HepG2 (cell line): ENCODE data around the gene AFF1. TPM values are rescaled to one million over a fixed set of nuclear protein-coding genes. Genes with fewer than 3 reads are reported as not detected.
A peak's percentile ranks its signal among the peaks of the same experiment; 100 is the strongest.

Source experiments
- ATAC-seq: fragments of 200-7000 bp; cut with Tn5 transposase; 3 replicates; pipeline ENCODE4 v1.9.1; 2020; ENCODE audit warnings: mild to moderate bottlenecking, moderate library complexity
- BruUV-seq: library from RNA; stranded (reverse); fragments of 400-500 nt; replicated peaks from 2 replicates; lab custom pipeline; 2021; lab: Mats Ljungman, UMichigan
- CTCF ChIA-PET: fragments of 300-600 bp; formaldehyde crosslinking; extraction: SDS; loops from one replicate; lab custom pipeline; 2021; ENCODE audit warnings: low total read pairs, inconsistent platforms, low intra/inter-chr PET ratio; lab: Yijun Ruan, JAX
- POLR2A ChIA-PET: fragments of 350-600 bp; sonication (Branson Sonifier 250); formaldehyde crosslinking; loops from one replicate; lab custom pipeline; 2020; ENCODE audit warnings: antibody characterized with exemption, inconsistent platforms; lab: Yijun Ruan, JAX
- DNase-seq: peaks from one replicate; pipeline ENCODE4 v3.0.0-alpha.2; 2015; ENCODE audit warnings: low spot score
- FAIRE-seq: peaks from 3 replicates; lab custom pipeline; 2011; peaks lifted over from hg19 to GRCh38; lab: Jason Lieb, UNC
- H2AFZ ChIP-seq: one replicate; pipeline ENCODE4 v1.6.1; 2011; ENCODE audit warnings: low read length, inconsistent platforms
- H3K27ac ChIP-seq: fragments of 300-600 bp; 3 replicates; pipeline ENCODE4 v1.8.0; 2011; ENCODE audit warnings: mixed run types, mild to moderate bottlenecking, mixed read lengths, low read length, inconsistent platforms; ENCODE audit not compliant: insufficient read depth; ENCODE audit errors: extremely low read length
- H3K27me3 ChIP-seq, 2 experiments: fragments of 200-600 bp in 1 of 2; 2 replicates in 1 of 2; 3 replicates in 1 of 2; pipeline versions ENCODE4 v1.6.0 to v1.8.0; 2011; ENCODE audit warnings: low read length in 2 of 2, mild to moderate bottlenecking in 2 of 2, moderate library complexity in 2 of 2, inconsistent platforms in 1 of 2; ENCODE audit not compliant: insufficient read depth in 2 of 2, control insufficient read depth in 1 of 2
- H3K36me3 ChIP-seq, 2 experiments: fragments of 200-600 bp in 1 of 2; replicated peaks in 1 of 2; 2 replicates in 1 of 2; 3 replicates in 1 of 2; pipeline versions ENCODE4 v1.5.1 to v1.8.0; 2011; ENCODE audit warnings: low read length in 2 of 2, inconsistent platforms in 1 of 2; ENCODE audit not compliant: insufficient read depth in 2 of 2, control insufficient read depth in 1 of 2
- H3K4me1 ChIP-seq: 2 replicates; pipeline ENCODE4 v1.5.1; 2012; ENCODE audit warnings: low read length, inconsistent platforms; ENCODE audit not compliant: insufficient read depth
- H3K4me2 ChIP-seq: 2 replicates; pipeline ENCODE4 v1.6.0; 2011; ENCODE audit warnings: low read depth, low read length, inconsistent platforms
- H3K4me3 ChIP-seq, 3 experiments: fragments of 200-600 bp in 1 of 3; sonication (generic), shearing (Covaris generic) in 1 of 3; replicated peaks in 1 of 3; 2 replicates each; pipeline ENCODE4 v1.5.1; 2011 to 2016; ENCODE audit warnings: low read length in 3 of 3, inconsistent platforms in 2 of 3, low read depth in 2 of 3, mild to moderate bottlenecking in 2 of 3, control low read depth in 1 of 3, mixed read lengths in 1 of 3; ENCODE audit not compliant: insufficient read depth in 1 of 3
- H3K79me2 ChIP-seq: one replicate; pipeline ENCODE4 v1.6.1; 2011; ENCODE audit warnings: low read length, inconsistent platforms; ENCODE audit not compliant: insufficient read depth
- H3K9ac ChIP-seq: 2 replicates; pipeline ENCODE4 v1.6.0; 2011; ENCODE audit warnings: mild to moderate bottlenecking, low read depth, low read length, inconsistent platforms; ENCODE audit not compliant: insufficient read depth
- H3K9me3 ChIP-seq: 2 replicates; pipeline ENCODE4 v1.5.1; 2012; ENCODE audit warnings: mild to moderate bottlenecking, low read length
- H4K20me1 ChIP-seq: 2 replicates; pipeline ENCODE4 v1.6.0; 2011; ENCODE audit warnings: inconsistent platforms, mild to moderate bottlenecking, low read length, moderate library complexity; ENCODE audit not compliant: insufficient read depth
- GFI1 ChIP-seq: sonication (generic); formaldehyde crosslinking; IDR thresholded peaks from 2 replicates; pipeline ENCODE4 v1.5.0; 2020; ENCODE audit warnings: missing genetic modification reagents, mild to moderate bottlenecking, borderline replicate concordance
- KDM5B ChIP-seq: sonication (generic); formaldehyde crosslinking; IDR thresholded peaks from 2 replicates; pipeline ENCODE4 v1.4.0; 2020; ENCODE audit warnings: missing genetic modification reagents, mild to moderate bottlenecking, borderline replicate concordance
- POGZ ChIP-seq: sonication (generic); formaldehyde crosslinking; IDR thresholded peaks from 2 replicates; pipeline ENCODE4 v1.4.0; 2020; ENCODE audit warnings: mild to moderate bottlenecking, missing genetic modification reagents
- POLR2G ChIP-seq: fragments of 200-400 bp; formaldehyde crosslinking; IDR thresholded peaks from 2 replicates; pipeline ENCODE4 v1.6.1; 2018; ENCODE audit warnings: mild to moderate bottlenecking, low read depth, low read length, moderate library complexity
- RFX3 ChIP-seq: IDR thresholded peaks from 2 replicates; pipeline ENCODE4 v1.6.1; 2016; ENCODE audit warnings: missing biosample characterization, missing genetic modification reagents
- SMAD3 ChIP-seq: sonication (generic); formaldehyde crosslinking; IDR thresholded peaks from 2 replicates; pipeline ENCODE4 v1.4.0; 2020; ENCODE audit warnings: missing genetic modification reagents
- SRF ChIP-seq: IDR thresholded peaks from 2 replicates; pipeline ENCODE4 v1.6.1; 2011; ENCODE audit warnings: mild to moderate bottlenecking, low read depth, low read length, moderate library complexity
- ZNF230 ChIP-seq: sonication (generic); formaldehyde crosslinking; IDR thresholded peaks from 2 replicates; pipeline ENCODE4 v1.4.0; 2020; ENCODE audit warnings: mild to moderate bottlenecking, missing genetic modification reagents
- ZNF687 ChIP-seq: sonication (generic); formaldehyde crosslinking; IDR thresholded peaks from 2 replicates; pipeline ENCODE4 v1.5.1; 2020; ENCODE audit warnings: mild to moderate bottlenecking, missing genetic modification reagents, moderate library complexity
- ZNF720 ChIP-seq: sonication (generic); formaldehyde crosslinking; IDR thresholded peaks from 2 replicates; pipeline ENCODE4 v1.4.0; 2020; ENCODE audit warnings: missing genetic modification reagents
- ZSCAN5A ChIP-seq: sonication (generic); formaldehyde crosslinking; IDR thresholded peaks from 2 replicates; pipeline ENCODE4 v1.8.0; 2022; ENCODE audit warnings: mild to moderate bottlenecking, missing genetic modification reagents, borderline replicate concordance
- ZZZ3 ChIP-seq: sonication (generic); formaldehyde crosslinking; IDR thresholded peaks from 2 replicates; pipeline ENCODE4 v1.4.0; 2020; ENCODE audit warnings: missing genetic modification reagents, mild to moderate bottlenecking, borderline replicate concordance
- WGBS: methylation state at CpG from one replicate; pipeline ENCODE4 v1.1.6; 2017; ENCODE audit warnings: low lambda C conversion rate; 5-methylcytosine and 5-hydroxymethylcytosine counted together
- in situ Hi-C: cut with HindIII; loops from 2 replicates; pipeline ENCODE4 v1.10.0; 2017; ENCODE audit warnings: low pct_unique_long_range_greater_than_20kb; ENCODE audit not compliant: extremely low pct_ligation_motif_present
- intact Hi-C: fragments of 100-400 bp; cut with micrococcal nuclease; formaldehyde crosslinking; loops from one replicate; pipeline ENCODE4 v1.10.0; 2022; ENCODE audit not compliant: unreplicated experiment
- polyA plus RNA-seq, 8 experiments: library from polyadenylated mRNA; depleted of rRNA in 3 of 8; stranded (reverse) in 7 of 8; unstranded in 1 of 8; fragments of >200 nt; fragmentation: Illumina TruSeq in 4 of 8; extraction: Trizol in 4 of 8; gene quantifications; 2 replicates each; pipeline versions ENCODE4 v1.2.1 to v1.2.3, GENCODE V29; 2011 to 2016; ENCODE audit warnings: low read depth in 4 of 8, missing spikeins in 1 of 8, mixed read lengths in 1 of 8; ENCODE audit not compliant: insufficient read depth in 1 of 8
- total RNA-seq, 5 experiments: library from RNA; depleted of rRNA; stranded (reverse); fragments of >200 nt; fragmentation: Illumina TruSeq; extraction: Trizol; gene quantifications; 2 replicates each; pipeline ENCODE4 v1.2.3, GENCODE V29; 2016; ENCODE audit warnings: low read depth in 1 of 5

AFF1 gene
- total and polyA plus RNA-seq, 2 of the 13 experiments (the other 11 are each of a cell fraction or from before 2014, with no cell fraction given): 15.5 to 15.9 TPM

GRCh38 chr4:87117051-87117731 is 182.4 kb downstream of the AFF1 start:
- H2AFZ ChIP-seq: no peak overlapping the region
- no peaks in the 10 kb centered on the region for H3K9me3 ChIP-seq
- FAIRE-seq (no peak), DNase-seq (peak; percentile 48), ATAC-seq (peak; percentile 32; the same call in 2 of the 3 replicates)
- peaks cover 3% of the 10 kb centered on the region for H3K79me2 ChIP-seq
- BruUV-seq: no TSS peak
- H3K27ac ChIP-seq: no peak overlapping the region
- no peak for TF ChIP-seq POLR2G
- no peak for TF ChIP-seq ZZZ3 (CRISPR knock-in tag)
- no peak for TF ChIP-seq ZNF230 (CRISPR knock-in tag)
- no peak for TF ChIP-seq ZSCAN5A (CRISPR knock-in tag)
- no peak for TF ChIP-seq RFX3 (CRISPR knock-in tag)
- TF ChIP-seq SRF: no peak
- no peak for TF ChIP-seq POGZ (CRISPR knock-in tag)
- in situ Hi-C loops: no loop called here
- H4K20me1 ChIP-seq: no peaks in the 10 kb centered on the region
- H3K4me1 ChIP-seq: peaks cover 34% of the 10 kb centered on the region
- H3K36me3 ChIP-seq: peaks cover 20 to 71% of the 10 kb centered on the region in 2 experiments
- H3K9ac ChIP-seq: no peak overlapping the region
- ChIA-PET CTCF (no interaction called here), POLR2A (no interaction called here)
- H3K4me3 ChIP-seq: no peak overlapping the region
- H3K4me2 ChIP-seq: no peak overlapping the region
- 71% methylated on average over 7 of the region's 8 CpGs for WGBS
- no peaks in the 10 kb centered on the region for H3K27me3 ChIP-seq
- intact Hi-C loops: no loop called here

- POLR2A ChIA-PET: no interaction called here
- no peak overlapping the region for H3K9ac ChIP-seq
- no peak overlapping the region for H2AFZ ChIP-seq
- no peak overlapping the region for H3K4me3 ChIP-seq
- intact Hi-C loops: no loop called here
- no peak overlapping the region for H3K4me2 ChIP-seq
- DNase-seq (no peak), FAIRE-seq (no peak), ATAC-seq (no peak)
- H3K9me3 ChIP-seq: no peaks in the 10 kb centered on the region
- in situ Hi-C loops: no loop called here
- CTCF ChIA-PET: no interaction called here
- BruUV-seq: no TSS peak
- H3K27me3 ChIP-seq: no peaks in the 10 kb centered on the region
- peaks cover 3% of the 10 kb centered on the region for H3K79me2 ChIP-seq
- 97% methylated on average over 5 of the region's 5 CpGs for WGBS
- H3K36me3 ChIP-seq: peaks cover 20 to 70% of the 10 kb centered on the region in 2 experiments
- no peak overlapping the region for H3K27ac ChIP-seq
- H4K20me1 ChIP-seq: no peaks in the 10 kb centered on the region
- H3K4me1 ChIP-seq: peaks cover 34% of the 10 kb centered on the region
- no peak for TF ChIP-seq GFI1 (CRISPR knock-in tag)
- TF ChIP-seq ZNF720 (CRISPR knock-in tag): no peak
- no peak for TF ChIP-seq KDM5B (CRISPR knock-in tag)
- TF ChIP-seq SMAD3 (CRISPR knock-in tag): no peak
- no peak for TF ChIP-seq ZNF687 (CRISPR knock-in tag)
Observed at GRCh38 chr4:87117732-87118075, 182.9 kb downstream of the AFF1 start.
